IPS-18c (cell line): ENCODE results near the gene PRKAA1.
"Not testable (repeated sequence)": the region's sequence is repeated elsewhere in the genome, so short reads cannot be mapped to it uniquely, and the experiment has no call there.

Experiments
- H3K4me3 ChIP-seq: 2 replicates; pipeline ENCODE4 v1.7.0; 2013; ENCODE audit warnings: low read depth, mild to moderate bottlenecking, low read length, moderate library complexity; ENCODE audit not compliant: insufficient read depth
- H3K9me3 ChIP-seq: one replicate; pipeline ENCODE4 v1.6.1; 2013; ENCODE audit warnings: mild to moderate bottlenecking, low read length, moderate library complexity; ENCODE audit not compliant: control insufficient read depth, insufficient read depth

The PRKAA1 gene

GRCh38 chr5:40828021-40828631 lies 30.0 kb upstream of the PRKAA1 start:
- H3K4me3 ChIP-seq: no peak overlapping the region
- no peaks in the 10 kb centered on the region for H3K9me3 ChIP-seq

GRCh38 chr5:40827188-40827977 lies 29.2 kb upstream of the PRKAA1 start:
- no peaks in the 10 kb centered on the region for H3K9me3 ChIP-seq
- H3K4me3 ChIP-seq: no peak overlapping the region

DNA sequence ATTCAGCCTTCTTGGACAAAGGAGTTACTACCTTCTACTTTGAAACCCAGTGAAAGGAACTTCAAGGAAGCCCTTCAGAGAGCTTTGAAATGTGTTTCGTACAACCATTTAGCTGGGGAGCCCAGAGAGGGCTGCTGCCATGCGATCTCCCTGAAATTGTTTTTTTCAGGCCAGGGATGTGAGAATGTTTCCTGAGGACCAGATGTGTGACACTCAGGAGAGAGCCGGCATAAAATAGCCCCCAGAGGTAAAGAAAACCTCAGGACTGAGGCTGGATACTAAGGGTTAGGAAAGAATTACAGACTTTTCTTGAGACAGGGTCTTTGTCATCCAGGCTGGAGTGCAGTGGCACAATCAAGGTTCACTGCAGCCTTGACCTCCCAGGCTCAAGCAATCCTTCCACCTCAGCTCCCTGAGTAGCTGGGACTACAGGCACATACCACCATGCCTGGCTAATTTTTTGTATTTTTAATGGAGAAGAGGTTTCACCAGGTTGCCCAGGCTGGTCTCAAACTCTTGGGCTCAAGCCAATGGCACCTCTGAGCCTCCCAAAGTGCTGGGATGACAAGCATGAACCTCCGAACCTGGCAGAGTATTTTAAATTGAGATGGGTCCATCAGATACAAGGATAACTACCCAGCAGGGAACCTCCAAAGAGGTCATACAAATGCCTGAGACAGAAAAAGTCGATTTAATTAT lies 28.5 kb upstream of the PRKAA1 start:
- H3K9me3 ChIP-seq: no peaks in the 10 kb centered on the region
- no peak overlapping the region for H3K4me3 ChIP-seq

- not testable (repeated sequence) for H3K4me3 ChIP-seq, H3K9me3 ChIP-seq
Measured at GRCh38 chr5:40825461-40826043, 27.4 kb upstream of the PRKAA1 start.

DNA sequence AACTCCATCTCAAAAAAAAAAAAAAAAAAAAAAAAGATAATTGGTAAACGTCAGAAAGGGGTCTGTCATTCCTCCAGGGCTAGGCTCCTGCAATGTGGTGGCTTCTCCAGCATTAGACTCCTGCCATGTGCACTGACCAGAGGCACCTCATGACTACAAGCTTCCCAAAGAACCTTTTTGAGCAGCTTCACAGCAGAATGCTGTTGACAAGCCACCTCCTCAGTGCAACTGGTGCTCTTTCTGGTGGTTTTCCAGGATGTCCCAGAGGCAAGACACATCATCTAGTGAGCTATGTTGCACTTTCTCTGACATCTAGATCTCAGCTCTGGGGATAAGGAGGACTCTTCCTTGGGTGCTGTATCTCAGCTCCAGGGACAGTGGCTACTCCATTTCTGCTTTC lies 25.3 kb upstream of the PRKAA1 start:
- Histone ChIP-seq H3K4me3 (no peak overlapping the region), H3K9me3 (no peaks in the 10 kb centered on the region)

DNA sequence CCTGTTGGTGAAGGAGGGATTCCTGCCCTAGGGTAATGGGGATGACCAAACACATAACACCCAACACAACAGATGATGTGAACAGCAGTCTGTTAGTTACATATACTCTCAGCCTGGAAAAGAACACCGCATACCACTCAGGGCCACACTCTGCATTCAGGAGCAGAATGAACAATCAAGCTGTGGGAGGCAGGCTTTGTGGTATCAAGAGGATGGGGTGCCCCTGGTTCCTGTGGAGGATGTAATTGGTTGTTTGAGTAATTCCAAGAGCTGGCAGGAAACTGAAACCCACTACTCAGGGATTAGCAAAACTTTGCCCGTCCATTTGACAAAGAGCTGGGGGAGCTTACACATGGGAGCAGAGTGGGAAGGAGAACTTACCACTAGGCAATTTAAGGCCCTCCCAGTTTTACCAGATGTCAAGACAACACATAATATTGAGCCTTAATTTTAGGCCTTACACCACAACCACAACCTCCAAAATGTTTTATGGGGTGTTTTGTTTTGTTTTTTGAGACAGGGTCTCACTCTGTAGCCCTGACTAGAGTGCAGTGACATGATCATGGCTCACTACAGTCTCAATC lies 15.6 kb upstream of the PRKAA1 start:
- Histone ChIP-seq H3K9me3 (no peaks in the 10 kb centered on the region), H3K4me3 (no peak overlapping the region)

DNA sequence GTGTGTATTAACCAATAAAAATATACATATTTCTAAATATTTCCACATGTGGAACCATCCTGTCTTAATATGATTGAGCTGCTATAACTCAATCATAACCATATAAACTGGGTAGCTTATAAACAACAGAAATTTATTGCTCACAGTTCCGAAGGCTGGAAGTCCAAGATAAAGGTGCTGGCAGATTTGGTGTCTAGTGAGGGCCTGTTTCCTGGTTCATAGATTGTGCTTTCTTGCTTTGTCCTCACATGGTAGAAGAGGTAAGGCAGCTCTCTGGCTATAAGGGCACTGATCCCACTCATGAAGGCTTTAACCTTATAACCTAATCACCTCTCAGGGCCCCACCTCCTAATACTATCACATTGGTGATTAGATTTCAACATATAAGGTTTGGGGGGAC lies 14.0 kb upstream of the PRKAA1 start:
- Histone ChIP-seq H3K4me3 (no peak overlapping the region), H3K9me3 (no peaks in the 10 kb centered on the region)

DNA sequence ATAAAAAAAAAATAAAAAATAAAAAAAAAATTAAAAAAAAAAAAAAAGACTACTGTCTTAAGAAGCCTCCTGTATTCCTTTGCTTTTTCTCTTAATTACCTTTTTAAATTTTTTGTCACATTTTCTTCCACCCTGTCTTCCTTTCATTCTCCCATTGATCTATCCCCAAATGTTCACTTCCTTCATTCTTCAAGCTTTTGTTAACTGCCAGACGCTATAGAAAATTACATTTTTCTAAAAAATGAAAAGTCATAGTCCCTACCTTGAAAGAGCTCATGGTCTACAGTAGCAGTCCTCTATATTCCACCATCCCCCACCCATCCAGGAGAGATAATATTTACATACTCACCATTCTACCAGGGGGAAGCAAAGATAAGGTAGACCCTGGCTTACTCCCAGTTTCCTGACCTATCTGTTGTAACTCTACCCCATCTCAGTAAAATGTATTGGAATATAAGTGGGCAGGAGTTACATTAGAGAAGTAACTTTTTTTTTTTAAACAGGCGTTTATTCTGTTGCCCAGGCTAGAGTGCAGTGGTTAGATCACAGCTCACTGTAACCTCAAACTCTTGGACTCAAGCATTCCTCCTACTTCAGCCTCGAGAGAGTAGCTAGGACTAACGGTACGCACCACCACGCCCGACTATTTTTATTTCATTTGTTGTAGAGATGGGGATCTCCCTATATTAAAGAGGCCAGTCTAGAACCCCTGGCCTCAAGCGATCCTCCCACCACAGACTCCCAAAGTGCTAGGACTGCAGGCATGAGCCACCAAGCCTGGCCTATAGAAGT lies 3.8 kb upstream of the PRKAA1 start:
- H3K4me3 ChIP-seq: no peak overlapping the region
- H3K9me3 ChIP-seq: no peaks in the 10 kb centered on the region

GRCh38 chr5:40799258-40799657 lies 1.1 kb upstream of the PRKAA1 start:
- no peaks in the 10 kb centered on the region for H3K9me3 ChIP-seq
- no peak overlapping the region for H3K4me3 ChIP-seq

- Histone ChIP-seq H3K4me3 (peak overlapping the region; percentile 64), H3K9me3 (no peaks in the 10 kb centered on the region)
Measured at GRCh38 chr5:40798801-40799210, 632 bp upstream of the PRKAA1 start.

GRCh38 chr5:40797273-40798011 lies 732 bp downstream of the PRKAA1 start:
- H3K4me3 ChIP-seq: peak overlapping the region; percentile 93
- no peaks in the 10 kb centered on the region for H3K9me3 ChIP-seq

GRCh38 chr5:40796487-40796889 lies 1.7 kb downstream of the PRKAA1 start:
- Histone ChIP-seq H3K9me3 (no peaks in the 10 kb centered on the region), H3K4me3 (no peak overlapping the region)

DNA sequence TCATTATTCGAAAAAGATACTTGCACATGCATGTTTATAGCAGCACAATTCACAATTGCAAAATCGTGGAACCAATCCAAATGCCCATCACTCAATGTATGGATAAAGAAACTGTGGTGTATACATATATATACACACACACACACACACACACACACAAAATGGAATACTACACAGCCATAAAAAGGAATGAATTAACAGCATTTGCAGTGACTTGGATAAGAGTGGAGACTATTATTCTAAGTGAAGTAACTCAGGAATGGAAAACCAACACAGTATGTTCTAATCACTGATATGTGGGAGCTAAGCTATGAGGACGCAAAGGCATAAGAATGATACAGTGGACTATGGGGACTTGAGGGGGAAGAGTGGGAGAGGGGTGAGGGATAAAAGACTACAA lies 3.3 kb downstream of the PRKAA1 start:
- H3K9me3 ChIP-seq: not testable (repeated sequence)

DNA sequence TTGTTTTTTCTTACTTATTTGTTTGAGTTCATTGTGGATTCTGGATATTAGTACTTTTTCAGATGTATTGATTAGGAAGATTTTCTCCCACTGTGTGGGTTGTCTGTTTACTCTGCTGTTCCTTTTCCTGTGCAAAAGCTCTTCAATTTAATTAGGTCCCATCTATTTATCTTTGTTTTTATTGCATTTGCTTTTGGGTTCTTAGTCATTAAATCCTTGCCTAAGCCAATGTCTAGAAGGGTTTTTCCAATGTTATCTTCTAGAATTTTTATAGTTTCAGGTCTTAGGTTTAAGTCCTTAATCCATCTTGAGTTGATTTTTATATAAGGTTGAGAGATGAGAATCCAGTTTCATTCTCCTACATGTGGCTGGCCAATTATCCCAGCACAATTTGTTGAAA lies 3.8 kb downstream of the PRKAA1 start:
- not testable (repeated sequence) for H3K4me3 ChIP-seq, H3K9me3 ChIP-seq

More for the DNA sequence above, 3.3 kb downstream of the PRKAA1 start:
- H3K4me3 ChIP-seq: not testable (repeated sequence)

GRCh38 chr5:40792691-40793090 lies 5.5 kb downstream of the PRKAA1 start:
- not testable (repeated sequence) for H3K9me3 ChIP-seq, H3K4me3 ChIP-seq

DNA sequence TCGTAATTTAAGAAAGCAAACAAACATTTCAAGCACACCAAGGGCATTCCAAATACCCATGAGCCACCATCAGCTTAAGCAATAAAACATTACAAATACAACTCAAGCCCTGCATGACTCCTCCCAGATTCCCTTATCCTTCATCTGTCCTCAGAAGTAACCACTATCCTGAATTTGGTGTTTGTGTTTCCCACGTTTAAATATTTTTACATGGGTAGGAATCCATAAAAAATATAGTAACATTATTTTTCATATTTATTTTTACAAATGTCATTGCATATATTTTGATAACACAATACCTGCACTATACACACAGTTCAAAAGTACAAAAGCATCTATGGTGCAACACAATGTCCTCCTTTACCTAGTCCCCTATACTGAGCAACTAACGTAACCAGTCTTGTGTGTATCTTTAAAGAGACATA lies 6.4 kb downstream of the PRKAA1 start:
- Histone ChIP-seq H3K9me3 (no peaks in the 10 kb centered on the region), H3K4me3 (no peak overlapping the region)
